ENCODE data around the gene FSTL4.

DNA sequence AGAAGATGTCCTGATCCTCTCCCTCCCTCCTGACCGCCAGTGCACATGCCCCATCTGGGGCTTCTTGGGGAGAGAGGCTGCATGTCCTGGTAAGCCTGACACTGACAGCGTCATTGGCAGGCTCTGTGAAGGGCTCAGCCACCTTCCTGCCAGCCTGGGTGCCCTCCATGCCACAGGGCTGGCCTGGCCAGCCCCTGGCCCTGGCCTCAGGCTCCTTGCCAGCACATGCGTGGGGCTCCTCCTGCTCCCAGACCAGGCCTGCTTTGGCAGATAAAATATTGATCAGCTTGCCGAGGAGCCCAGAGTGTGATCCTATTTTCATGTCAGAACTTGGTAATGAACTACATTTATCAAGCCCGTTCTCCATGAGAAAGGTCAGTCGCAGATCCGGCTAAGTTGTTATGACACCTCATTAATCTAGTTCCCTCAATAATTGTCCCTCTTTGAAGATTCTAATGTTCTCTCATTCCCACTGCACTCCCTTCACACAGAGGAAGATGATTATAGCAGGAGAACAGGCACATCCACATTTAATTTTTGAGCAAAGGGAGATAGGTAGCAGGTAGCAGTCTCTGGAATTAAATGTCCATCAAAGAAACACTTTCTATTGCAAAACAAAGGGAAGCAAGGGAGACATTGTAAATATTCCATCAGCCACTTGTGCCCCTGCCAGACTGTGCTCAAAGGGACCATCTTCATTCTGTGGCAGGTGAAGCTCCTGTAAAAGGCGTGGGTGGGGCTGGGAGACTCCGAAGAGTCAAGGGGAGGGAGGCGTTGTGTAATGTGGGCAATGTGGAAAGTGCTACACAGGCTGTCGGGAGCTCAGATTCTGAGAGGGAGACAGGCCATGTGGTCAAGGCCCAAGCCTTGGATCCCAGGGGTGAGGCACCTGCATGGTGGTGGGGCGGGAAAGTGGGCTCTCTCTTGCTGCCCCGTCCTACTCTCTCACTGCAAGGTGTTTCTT is 288.6 kb downstream of the FSTL4 start:
- TF ChIP-seq, protein P1, sequence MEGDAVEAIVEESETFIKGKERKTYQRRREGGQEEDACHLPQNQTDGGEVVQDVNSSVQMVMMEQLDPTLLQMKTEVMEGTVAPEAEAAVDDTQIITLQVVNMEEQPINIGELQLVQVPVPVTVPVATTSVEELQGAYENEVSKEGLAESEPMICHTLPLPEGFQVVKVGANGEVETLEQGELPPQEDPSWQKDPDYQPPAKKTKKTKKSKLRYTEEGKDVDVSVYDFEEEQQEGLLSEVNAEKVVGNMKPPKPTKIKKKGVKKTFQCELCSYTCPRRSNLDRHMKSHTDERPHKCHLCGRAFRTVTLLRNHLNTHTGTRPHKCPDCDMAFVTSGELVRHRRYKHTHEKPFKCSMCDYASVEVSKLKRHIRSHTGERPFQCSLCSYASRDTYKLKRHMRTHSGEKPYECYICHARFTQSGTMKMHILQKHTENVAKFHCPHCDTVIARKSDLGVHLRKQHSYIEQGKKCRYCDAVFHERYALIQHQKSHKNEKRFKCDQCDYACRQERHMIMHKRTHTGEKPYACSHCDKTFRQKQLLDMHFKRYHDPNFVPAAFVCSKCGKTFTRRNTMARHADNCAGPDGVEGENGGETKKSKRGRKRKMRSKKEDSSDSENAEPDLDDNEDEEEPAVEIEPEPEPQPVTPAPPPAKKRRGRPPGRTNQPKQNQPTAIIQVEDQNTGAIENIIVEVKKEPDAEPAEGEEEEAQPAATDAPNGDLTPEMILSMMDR (conservative IDR thresholded peaks at IDR 0.05; ENCODE audit: low read depth, low read length), result no peak
- no peak for TF ChIP-seq RCOR1 (IDR thresholded peaks at IDR 0.05; ENCODE audit: insufficient replicate concordance, low read length)
- no peak for TF ChIP-seq POLR2A (IDR thresholded peaks at IDR 0.05; ENCODE audit: low read depth, low read length)
- no peak for TF ChIP-seq RAD21 (IDR thresholded peaks at IDR 0.05; ENCODE audit: low read length)
- TF ChIP-seq SMC3 (IDR thresholded peaks at IDR 0.05; ENCODE audit: low read depth, low read length), result no peak

All from IMR-90 (cell line).